OCI-LY3 (cell line): ENCODE measurements around the gene FAM83E.

Source experiments
- EZH2phosphoT487 ChIP-seq: fragments of 200-600 bp; shearing (Covaris generic); IDR thresholded peaks from 2 replicates; pipeline ENCODE4 v1.6.1; 2018; ENCODE audit warnings: antibody characterized with exemption, mixed run types, low read depth
- TF ChIP-seq, protein P1 (sequence below): fragments of 200-600, 300-600 bp; sonication (generic); IDR thresholded peaks from 2 replicates; pipeline ENCODE4 v1.5.1; 2014; ENCODE audit warnings: antibody characterized with exemption, low read length, low read depth

- TF ChIP-seq, protein P1, sequence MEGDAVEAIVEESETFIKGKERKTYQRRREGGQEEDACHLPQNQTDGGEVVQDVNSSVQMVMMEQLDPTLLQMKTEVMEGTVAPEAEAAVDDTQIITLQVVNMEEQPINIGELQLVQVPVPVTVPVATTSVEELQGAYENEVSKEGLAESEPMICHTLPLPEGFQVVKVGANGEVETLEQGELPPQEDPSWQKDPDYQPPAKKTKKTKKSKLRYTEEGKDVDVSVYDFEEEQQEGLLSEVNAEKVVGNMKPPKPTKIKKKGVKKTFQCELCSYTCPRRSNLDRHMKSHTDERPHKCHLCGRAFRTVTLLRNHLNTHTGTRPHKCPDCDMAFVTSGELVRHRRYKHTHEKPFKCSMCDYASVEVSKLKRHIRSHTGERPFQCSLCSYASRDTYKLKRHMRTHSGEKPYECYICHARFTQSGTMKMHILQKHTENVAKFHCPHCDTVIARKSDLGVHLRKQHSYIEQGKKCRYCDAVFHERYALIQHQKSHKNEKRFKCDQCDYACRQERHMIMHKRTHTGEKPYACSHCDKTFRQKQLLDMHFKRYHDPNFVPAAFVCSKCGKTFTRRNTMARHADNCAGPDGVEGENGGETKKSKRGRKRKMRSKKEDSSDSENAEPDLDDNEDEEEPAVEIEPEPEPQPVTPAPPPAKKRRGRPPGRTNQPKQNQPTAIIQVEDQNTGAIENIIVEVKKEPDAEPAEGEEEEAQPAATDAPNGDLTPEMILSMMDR: no peak
- TF ChIP-seq EZH2phosphoT487: no peak
Observed at GRCh38 chr19:48661711-48662090, 46.8 kb upstream of the FAM83E start.
